ENCODE measurements around the gene ADAM12.

- no peak for TF ChIP-seq CTCF (IDR thresholded peaks at IDR 0.05)
- TF ChIP-seq POLR2AphosphoS5 (IDR thresholded peaks at IDR 0.05), result no peak
- no peak for TF ChIP-seq POLR2A (IDR thresholded peaks at IDR 0.05)
- TF ChIP-seq EP300 (IDR thresholded peaks at IDR 0.05), result no peak
These were observed 408.3 kb downstream of the ADAM12 start for GRCh38 chr10:125979976-125980375.

Data from suprapubic skin (tissue), 4 donors.